K562 (cell line): Measurements from ENCODE around the gene SGPP1. TPM values are rescaled to one million over a fixed set of nuclear protein-coding genes. Genes with fewer than 3 reads are reported as not detected.

Experiments used
- ATAC-seq: fragments of 200-7000 bp; cut with Tn5 transposase; 3 replicates; pipeline ENCODE4 v1.9.1; 2020; ENCODE audit warnings: moderate library complexity
- BruUV-seq: library from RNA; stranded (reverse); fragments of 400-500 nt; replicated peaks from 2 replicates; lab custom pipeline; 2021; lab: Mats Ljungman, UMichigan
- CTCF ChIA-PET: fragments of 300-600 bp; formaldehyde crosslinking; extraction: SDS; loops from one replicate; lab custom pipeline; 2021; ENCODE audit warnings: low intra/inter-chr PET ratio; lab: Yijun Ruan, JAX
- POLR2A ChIA-PET: fragments of 300-600, 350-650 bp; sonication (Branson Sonifier 250); formaldehyde crosslinking; extraction: SDS; loops from one replicate; lab custom pipeline; 2021; ENCODE audit warnings: antibody characterized with exemption, inconsistent platforms; lab: Yijun Ruan, JAX
- DNase-seq, 4 experiments: peaks; one replicate each; pipeline versions ENCODE4 v3.0.0 to v3.0.0-alpha.2; 2011 to 2018; ENCODE audit warnings: low spot score in 3 of 4, mixed read lengths in 3 of 4; ENCODE audit errors: extremely low read depth in 1 of 4
- FAIRE-seq: peaks from 2 replicates; lab custom pipeline; 2011; peaks lifted over from hg19 to GRCh38; lab: Jason Lieb, UNC
- H2AFZ ChIP-seq: 2 replicates; pipeline ENCODE4 v1.6.0; 2011; ENCODE audit warnings: low read depth, low read length, control low read depth, inconsistent platforms
- H3K27ac ChIP-seq: fragments of 200-600 bp; 3 replicates; pipeline ENCODE4 v1.8.0; 2011; ENCODE audit warnings: low read depth, mild to moderate bottlenecking, control low read depth, inconsistent platforms, low read length, moderate library complexity, mixed read lengths; ENCODE audit errors: extremely low read depth
- H3K27me3 ChIP-seq, 2 experiments: fragments of 300-600 bp in 1 of 2; 2 replicates in 1 of 2; 3 replicates in 1 of 2; pipeline versions ENCODE4 v1.6.0 to v1.8.0; 2011; ENCODE audit warnings: inconsistent platforms in 2 of 2, low read length in 2 of 2, mild to moderate bottlenecking in 1 of 2, mixed read lengths in 1 of 2, moderate library complexity in 1 of 2; ENCODE audit not compliant: control insufficient read depth in 2 of 2, insufficient read depth in 2 of 2
- H3K36me3 ChIP-seq: fragments of 300-600 bp; 3 replicates; pipeline ENCODE4 v1.8.0; 2011; ENCODE audit warnings: mild to moderate bottlenecking, low read length, inconsistent platforms; ENCODE audit not compliant: control insufficient read depth, insufficient read depth
- H3K4me1 ChIP-seq, 2 experiments: fragments of 200-600 bp in 1 of 2; replicated peaks in 1 of 2; 2 replicates in 1 of 2; 3 replicates in 1 of 2; pipeline versions ENCODE4 v1.5.1 to v1.8.0; 2011; ENCODE audit warnings: inconsistent platforms in 2 of 2, low read length in 2 of 2, mild to moderate bottlenecking in 1 of 2, mixed read lengths in 1 of 2, moderate library complexity in 1 of 2; ENCODE audit not compliant: control insufficient read depth in 2 of 2, insufficient read depth in 2 of 2
- H3K4me2 ChIP-seq: 2 replicates; pipeline ENCODE4 v1.6.1; 2011; ENCODE audit warnings: low read length, control low read depth, inconsistent platforms, mixed read lengths; ENCODE audit not compliant: insufficient read depth
- H3K4me3 ChIP-seq: fragments of 200-600 bp; sonication (generic), shearing (Covaris generic); 2 replicates; pipeline ENCODE4 v1.5.1; 2016; ENCODE audit warnings: control low read depth, inconsistent platforms
- H3K79me2 ChIP-seq: fragments of 200-600 bp; 3 replicates; pipeline ENCODE4 v1.8.0; 2011; ENCODE audit warnings: low read length, inconsistent platforms; ENCODE audit not compliant: control insufficient read depth, insufficient read depth
- H3K9ac ChIP-seq, 2 experiments: 2 replicates each; pipeline versions ENCODE4 v1.6.0 to v1.6.1; 2011; ENCODE audit warnings: low read depth in 2 of 2, low read length in 2 of 2, control low read depth in 1 of 2, inconsistent platforms in 1 of 2, mild to moderate bottlenecking in 1 of 2, mixed read lengths in 1 of 2; ENCODE audit not compliant: insufficient read depth in 1 of 2
- H3K9me1 ChIP-seq: one replicate; pipeline ENCODE4 v1.6.0; 2011; ENCODE audit warnings: inconsistent platforms, mild to moderate bottlenecking, low read length, moderate library complexity; ENCODE audit not compliant: control insufficient read depth, insufficient read depth
- H3K9me3 ChIP-seq: replicated peaks from 2 replicates; pipeline ENCODE4 v1.5.1; 2011; ENCODE audit warnings: low read depth, low read length, inconsistent platforms; ENCODE audit not compliant: control insufficient read depth, insufficient read depth
- H4K20me1 ChIP-seq: replicated peaks from 2 replicates; pipeline ENCODE4 v1.6.1; 2011; ENCODE audit warnings: low read length, inconsistent platforms, mixed read lengths; ENCODE audit not compliant: control insufficient read depth, insufficient read depth
- CHD2 ChIP-seq: IDR thresholded peaks from 2 replicates; pipeline ENCODE4 v1.6.1; 2011; ENCODE audit warnings: low read depth, low read length
- ILK ChIP-seq: fragments of 450-650 bp; IDR thresholded peaks from 2 replicates; pipeline ENCODE4 v1.6.1; 2016; ENCODE audit warnings: missing genetic modification characterization, low read depth, mild to moderate bottlenecking, missing compliant biosample characterization, moderate library complexity, borderline replicate concordance
- NFE2 ChIP-seq: IDR thresholded peaks from 2 replicates; pipeline ENCODE4 v1.6.1; 2014; ENCODE audit warnings: antibody characterized with exemption, low read depth
- PURB ChIP-seq: sonication (generic); formaldehyde crosslinking; IDR thresholded peaks from 2 replicates; pipeline ENCODE4 v1.9.0; 2021; ENCODE audit warnings: low read depth, mild to moderate bottlenecking, missing genetic modification reagents
- RBM25 ChIP-seq: fragments of 200-400 bp; formaldehyde crosslinking; IDR thresholded peaks from 2 replicates; pipeline ENCODE4 v1.6.1; 2018; ENCODE audit warnings: low read length, low read depth, moderate library complexity; ENCODE audit not compliant: severe bottlenecking
- SNIP1 ChIP-seq: fragments of 450-650 bp; IDR thresholded peaks from 2 replicates; pipeline ENCODE4 v1.7.1; 2017; ENCODE audit warnings: low read depth, mild to moderate bottlenecking
- TBL1XR1 ChIP-seq, 2 experiments: IDR thresholded peaks; 2 replicates each; pipeline ENCODE4 v1.6.1; 2012; ENCODE audit warnings: improper control_type of control experiment in 2 of 2, low read length in 2 of 2, mild to moderate bottlenecking in 1 of 2
- ZNF408 ChIP-seq: fragments of 250-450 bp; sonication (Bioruptor Pico); IDR thresholded peaks from 2 replicates; pipeline ENCODE4 v1.4.0; 2020; ENCODE audit warnings: low read depth, mild to moderate bottlenecking, moderate library complexity
- WGBS: fragments of 100-300 bp; shearing (Covaris generic); methylation state at CpG from one replicate; pipeline ENCODE4 v1.1.6; 2016; ENCODE audit warnings: low coverage, mixed read lengths; ENCODE audit not compliant: insufficient coverage; ENCODE audit errors: missing lambda C conversion rate; 5-methylcytosine and 5-hydroxymethylcytosine counted together
- in situ Hi-C: fragments of 300-500 bp; cut with MboI; formaldehyde crosslinking; loops from 4 replicates; pipeline ENCODE4 v1.15.0; 2018; ENCODE audit warnings: inconsistent platforms, mixed read lengths
- intact Hi-C: fragments of 100-400 bp; cut with micrococcal nuclease; formaldehyde crosslinking; loops from 2 replicates; pipeline ENCODE4 v1.14.2; 2022
- polyA plus RNA-seq, 8 experiments: library from polyadenylated mRNA; depleted of rRNA in 4 of 8; stranded (reverse) in 5 of 8; unstranded in 3 of 8; fragments of >200 nt; fragmentation: Nextera tagmentation in 2 of 8; fragmentation: Illumina TruSeq in 1 of 8; extraction: Ambion mirVana in 2 of 8; extraction: Trizol in 1 of 8; gene quantifications; 2 replicates each; pipeline versions ENCODE4 v1.2.1 to v1.2.3, GENCODE V29; 2011 to 2014; ENCODE audit warnings: inconsistent platforms in 1 of 8, missing spikeins in 1 of 8
- total RNA-seq, 7 experiments: library from RNA; depleted of rRNA in 6 of 7; stranded (reverse); fragments of >200 nt in 6 of 7; fragmentation: Illumina TruSeq in 2 of 7; extraction: Trizol in 2 of 7; gene quantifications; 2 replicates each; pipeline versions ENCODE4 v1.2.1 to v1.2.3, GENCODE V29; 2011 to 2021; ENCODE audit warnings: low replicate concordance in 1 of 7

The SGPP1 gene
- total and polyA plus RNA-seq, 9 of the 15 experiments (the other 6 are each of a cell fraction or from before 2014, with no cell fraction given), result 2.2 to 7.3 (median 5.6) TPM

DNA sequence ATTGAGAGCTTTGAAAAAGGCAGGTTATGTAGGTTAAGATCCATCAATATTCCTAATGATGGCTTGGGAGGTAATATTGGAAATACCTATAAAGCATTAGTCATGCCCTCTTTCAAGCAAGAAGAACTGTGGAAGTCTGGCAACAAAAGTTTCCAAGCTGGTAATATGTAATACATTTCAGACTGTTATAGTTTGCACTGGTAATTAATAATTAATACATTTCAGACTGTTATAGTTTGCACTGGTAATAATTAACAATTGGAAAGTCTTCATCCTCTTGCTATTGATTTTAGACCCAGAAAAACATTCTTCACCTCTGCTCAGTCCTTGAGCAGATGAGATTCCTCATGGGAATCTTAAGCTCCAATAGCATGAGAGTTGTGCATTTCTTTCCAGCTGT is 57.2 kb downstream of the SGPP1 start:
- TF ChIP-seq PURB, result no peak
- no peak for TF ChIP-seq SNIP1
- TF ChIP-seq, all 486 proteins: peak for 0
- intact Hi-C loops, result no loop called here
- no TSS peak for BruUV-seq
- no peaks in the 10 kb centered on the region for H3K79me2 ChIP-seq
- H3K36me3 ChIP-seq, result no peaks in the 10 kb centered on the region
- H2AFZ ChIP-seq, result no peak overlapping the region
- no peak overlapping the region for H3K4me2 ChIP-seq
- H3K4me1 ChIP-seq, result no peaks in the 10 kb centered on the region
- no peaks in the 10 kb centered on the region for H3K9me1 ChIP-seq
- in situ Hi-C loops, result no loop called here
- CTCF ChIA-PET, result no interaction called here
- ATAC-seq (no peak), FAIRE-seq (no peak), DNase-seq (no peak)
- no peaks in the 10 kb centered on the region for H4K20me1 ChIP-seq
- no peak overlapping the region for H3K4me3 ChIP-seq
- no peaks in the 10 kb centered on the region for H3K27me3 ChIP-seq
- H3K9me3 ChIP-seq, result no peaks in the 10 kb centered on the region
- POLR2A ChIA-PET, result no interaction called here
- H3K27ac ChIP-seq, result no peak overlapping the region
- no peak overlapping the region for H3K9ac ChIP-seq

DNA sequence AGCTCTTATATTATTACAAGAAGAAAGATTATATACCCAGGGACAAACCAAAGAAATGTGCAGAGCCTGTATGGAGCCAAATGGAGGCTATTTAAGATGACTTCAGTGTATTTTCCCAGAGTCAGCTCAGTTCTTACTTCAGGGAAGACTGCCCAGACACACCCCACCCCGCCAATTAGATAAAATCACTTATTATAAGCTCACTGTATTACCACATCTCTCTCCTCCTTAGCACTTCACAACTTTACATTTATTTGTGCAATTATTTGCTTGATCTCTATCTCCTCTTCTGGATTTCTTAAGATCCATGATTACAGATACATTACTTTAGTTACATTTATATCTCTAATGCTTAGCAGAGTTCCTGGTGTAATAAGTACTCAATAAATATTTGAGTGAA is 61.5 kb downstream of the SGPP1 start:
- ATAC-seq (no peak), DNase-seq (no peak), FAIRE-seq (no peak)
- Histone ChIP-seq H3K9me1 (no peaks in the 10 kb centered on the region), H3K4me1 (peaks cover 0 to 6% of the 10 kb centered on the region in 2 experiments; a peak in 2 of 5 replicates), H3K36me3 (no peaks in the 10 kb centered on the region), H3K9ac (no peak overlapping the region), H3K79me2 (no peaks in the 10 kb centered on the region), H3K27ac (no peak overlapping the region), H3K4me3 (no peak overlapping the region), H4K20me1 (no peaks in the 10 kb centered on the region), H3K4me2 (no peak overlapping the region), H2AFZ (no peak overlapping the region), H3K27me3 (no peaks in the 10 kb centered on the region), H3K9me3 (no peaks in the 10 kb centered on the region)
- no peak for TF ChIP-seq CHD2
- no peak for TF ChIP-seq RBM25
- no peak for TF ChIP-seq NFE2
- no peak for TF ChIP-seq ILK (tag)
- TF ChIP-seq TBL1XR1 (IDR thresholded peaks at IDR 0.05; ENCODE audit: low read length in 2 of 2), result no peak
- TF ChIP-seq ZNF408 (CRISPR knock-in tag), result no peak
- POLR2A ChIA-PET, result no interaction called here
- WGBS, result 0% methylated on average over 1 of the region's 1 CpG
- no TSS peak for BruUV-seq
- intact Hi-C loops, result no loop called here
- in situ Hi-C loops, result no loop called here
- CTCF ChIA-PET, result no interaction called here
